GM12801 (cell line): ENCODE results near the gene CYP27A1.

ENCODE experiments used
- CTCF ChIP-seq: IDR thresholded peaks from one replicate; pipeline ENCODE4 v1.5.1; 2011; ENCODE audit warnings: control low read depth; ENCODE audit not compliant: insufficient read length; ENCODE audit errors: extremely low read depth

CYP27A1 gene

DNA sequence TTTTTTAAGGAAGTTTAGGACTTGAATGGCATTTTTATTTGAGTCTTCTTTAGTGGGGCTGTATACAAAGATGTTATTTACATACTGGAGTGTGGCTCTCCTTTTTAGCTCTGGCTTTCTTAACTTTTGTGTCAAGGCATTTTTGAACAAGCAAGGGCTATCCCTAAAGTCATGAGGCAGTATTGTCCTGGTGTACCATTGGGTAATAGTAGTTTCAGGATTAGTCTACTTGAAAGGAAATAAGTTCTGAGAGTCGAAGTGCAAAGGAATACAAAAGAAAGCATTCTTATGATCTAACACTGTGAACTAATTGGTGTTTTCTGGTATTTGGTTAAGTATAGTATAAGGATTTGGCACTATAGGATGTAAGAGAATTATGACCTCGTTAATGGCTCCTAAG lies 1.9 kb upstream of the CYP27A1 start:
- TF ChIP-seq CTCF, result no peak

GRCh38 chr2:218780851-218781690 lies 876 bp upstream of the CYP27A1 start:
- no peak for TF ChIP-seq CTCF

- TF ChIP-seq CTCF, result no peak
These were observed 539 bp downstream of the CYP27A1 start for GRCh38 chr2:218782528-218782844.

- no peak for TF ChIP-seq CTCF
These were observed 1.7 kb downstream of the CYP27A1 start for GRCh38 chr2:218783688-218784087.

DNA sequence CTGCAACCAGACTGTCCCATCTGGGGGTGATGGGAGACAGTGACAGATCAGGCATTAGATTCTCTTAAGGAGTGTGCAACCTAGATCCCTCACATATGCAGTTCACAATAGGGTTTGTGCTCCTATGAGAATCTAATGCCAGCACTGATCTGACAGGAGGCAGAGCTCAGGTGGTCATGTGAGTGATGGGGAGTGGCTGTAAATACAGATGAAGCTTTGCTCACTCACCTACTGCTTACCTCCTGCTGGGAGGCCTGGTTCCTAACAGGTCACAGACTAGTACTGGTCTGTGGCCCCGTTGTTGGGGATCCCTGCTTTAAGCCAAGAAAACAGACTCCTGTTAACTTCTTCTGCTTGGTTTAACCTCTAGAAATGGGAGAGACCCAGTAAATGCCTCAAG lies 3.2 kb downstream of the CYP27A1 start:
- TF ChIP-seq CTCF, result no peak

DNA sequence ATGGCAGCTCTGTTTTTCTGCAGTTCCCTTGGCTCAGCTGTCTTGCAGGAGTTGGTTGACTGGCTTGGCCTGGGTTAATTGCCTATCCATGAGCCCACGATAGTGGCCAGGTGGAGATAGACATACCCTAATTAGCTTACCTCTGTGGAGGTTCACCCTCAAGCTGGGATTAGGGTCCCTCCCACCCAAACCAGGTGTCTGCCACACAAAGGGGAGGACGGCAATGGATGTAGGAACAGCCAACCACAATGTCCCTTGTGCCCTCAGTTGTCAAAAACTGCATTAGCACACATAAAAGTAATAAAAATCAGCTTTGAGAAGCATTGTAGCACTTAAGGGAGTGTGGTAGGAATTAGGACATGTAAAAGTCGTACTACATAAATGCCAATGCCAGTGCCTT lies 4.2 kb downstream of the CYP27A1 start:
- TF ChIP-seq CTCF, result no peak

- no peak for TF ChIP-seq CTCF
These were observed 6.7 kb downstream of the CYP27A1 start for GRCh38 chr2:218788529-218789255.
